ENCODE data around the gene CD2BP2.

Gene CD2BP2

GRCh38 chr16:30380072-30380802, 25.1 kb upstream of the CD2BP2 start:
- H3K4me3 ChIP-seq (ENCODE audit: low read length) = peak overlapping the region; percentile 82
- DNase-seq (ENCODE audit: low read depth, low spot score) = no peak

GRCh38 chr16:30379158-30379783, 24.2 kb upstream of the CD2BP2 start:
- peak overlapping the region; percentile 69 for H3K4me3 ChIP-seq (ENCODE audit: low read length)
- DNase-seq (ENCODE audit: low read depth, low spot score) = no peak

- peak overlapping the region; percentile 69 for H3K4me3 ChIP-seq (ENCODE audit: low read length)
- DNase-seq (ENCODE audit: low read depth, low spot score) = peak; percentile 95
These were observed 23.4 kb upstream of the CD2BP2 start for GRCh38 chr16:30378236-30379157.

- peak; percentile 88 for DNase-seq (ENCODE audit: low read depth, low spot score)
- H3K4me3 ChIP-seq (ENCODE audit: low read length) = peak overlapping the region; percentile 69
These were observed 22.7 kb upstream of the CD2BP2 start for GRCh38 chr16:30377812-30378235.

- DNase-seq (ENCODE audit: low read depth, low spot score) = no peak
These were observed 22.1 kb upstream of the CD2BP2 start for GRCh38 chr16:30377050-30377811.

GRCh38 chr16:30376461-30376902, 21.4 kb upstream of the CD2BP2 start:
- DNase-seq (ENCODE audit: low read depth, low spot score) = no peak
- H3K4me3 ChIP-seq (ENCODE audit: low read length) = no peak overlapping the region

More at GRCh38 chr16:30377050-30377811, 22.1 kb upstream of the CD2BP2 start:
- H3K4me3 ChIP-seq (ENCODE audit: low read length) = peak overlapping the region; percentile 69

- no peak overlapping the region for H3K4me3 ChIP-seq (ENCODE audit: low read length)
- no peak for DNase-seq (ENCODE audit: low read depth, low spot score)
These were observed 20.8 kb upstream of the CD2BP2 start for GRCh38 chr16:30375864-30376263.

- no peak within 1 kb of the TSS for H3K4me3 ChIP-seq (ENCODE audit: low read length)
- DNase-seq (ENCODE audit: low read depth, low spot score) = no peak
These were observed 19.4 kb upstream of the CD2BP2 start, which contains the start of gene MYL11 for GRCh38 chr16:30374538-30374937. Gene MYL11 (plus strand): TSS chr16:30374802. CDS start chr16:30374858, 56 bp downstream.

- H3K4me3 ChIP-seq (ENCODE audit: low read length) = no peak overlapping the region
- no peak for DNase-seq (ENCODE audit: low read depth, low spot score)
These were observed 17.6 kb upstream of the CD2BP2 start for GRCh38 chr16:30372725-30373124.

- no peak for DNase-seq (ENCODE audit: low read depth, low spot score)
- no peak overlapping the region for H3K4me3 ChIP-seq (ENCODE audit: low read length)
These were observed 17.1 kb upstream of the CD2BP2 start for GRCh38 chr16:30372038-30372712.

GRCh38 chr16:30371248-30371816, 16.2 kb upstream of the CD2BP2 start:
- peak overlapping the region; percentile 49 for H3K4me3 ChIP-seq (ENCODE audit: low read length)
- DNase-seq (ENCODE audit: low read depth, low spot score) = no peak

- peak within 1 kb of the TSS; percentile 76 for H3K4me3 ChIP-seq (ENCODE audit: low read length)
- peak; percentile 100 for DNase-seq (ENCODE audit: low read depth, low spot score)
These were observed 15.5 kb upstream of the CD2BP2 start, which contains the start of gene TBC1D10B for GRCh38 chr16:30370456-30371247. Gene TBC1D10B (minus strand): TSS chr16:30370494. CDS start chr16:30370183, 311 bp downstream.

- H3K4me3 ChIP-seq (ENCODE audit: low read length) = peak overlapping the region; percentile 76
- no peak for DNase-seq (ENCODE audit: low read depth, low spot score)
These were observed 14.9 kb upstream of the CD2BP2 start for GRCh38 chr16:30369938-30370455.

GRCh38 chr16:30369091-30369937, 14.2 kb upstream of the CD2BP2 start:
- peak overlapping the region; percentile 76 for H3K4me3 ChIP-seq (ENCODE audit: low read length)
- DNase-seq (ENCODE audit: low read depth, low spot score) = no peak

GRCh38 chr16:30368792-30369090, 13.6 kb upstream of the CD2BP2 start:
- no peak for DNase-seq (ENCODE audit: low read depth, low spot score)
- H3K4me3 ChIP-seq (ENCODE audit: low read length) = peak overlapping the region; percentile 76

- DNase-seq (ENCODE audit: low read depth, low spot score) = no peak
- H3K4me3 ChIP-seq (ENCODE audit: low read length) = peak overlapping the region; percentile 76
These were observed 13.1 kb upstream of the CD2BP2 start for GRCh38 chr16:30368122-30368791.

Data from Jurkat, Clone E6-1 (cell line).